HepG2 (cell line): ENCODE data around the gene PSPH. TPM values are rescaled to one million over a fixed set of nuclear protein-coding genes. Genes with fewer than 3 reads are reported as not detected.
A peak's percentile ranks its signal among the peaks of the same experiment; 100 is the strongest.

Experiments used
- ATAC-seq: fragments of 200-7000 bp; cut with Tn5 transposase; 3 replicates; pipeline ENCODE4 v1.9.1; 2020; ENCODE audit warnings: mild to moderate bottlenecking, moderate library complexity
- BruUV-seq: library from RNA; stranded (reverse); fragments of 400-500 nt; replicated peaks from 2 replicates; lab custom pipeline; 2021; lab: Mats Ljungman, UMichigan
- CTCF ChIA-PET: fragments of 300-600 bp; formaldehyde crosslinking; extraction: SDS; loops from one replicate; lab custom pipeline; 2021; ENCODE audit warnings: low total read pairs, inconsistent platforms, low intra/inter-chr PET ratio; lab: Yijun Ruan, JAX
- POLR2A ChIA-PET: fragments of 350-600 bp; sonication (Branson Sonifier 250); formaldehyde crosslinking; loops from one replicate; lab custom pipeline; 2020; ENCODE audit warnings: antibody characterized with exemption, inconsistent platforms; lab: Yijun Ruan, JAX
- DNase-seq: peaks from one replicate; pipeline ENCODE4 v3.0.0-alpha.2; 2015; ENCODE audit warnings: low spot score
- FAIRE-seq: peaks from 3 replicates; lab custom pipeline; 2011; peaks lifted over from hg19 to GRCh38; lab: Jason Lieb, UNC
- H2AFZ ChIP-seq: one replicate; pipeline ENCODE4 v1.6.1; 2011; ENCODE audit warnings: low read length, inconsistent platforms
- H3K27ac ChIP-seq: fragments of 300-600 bp; 3 replicates; pipeline ENCODE4 v1.8.0; 2011; ENCODE audit warnings: mixed run types, mild to moderate bottlenecking, mixed read lengths, low read length, inconsistent platforms; ENCODE audit not compliant: insufficient read depth; ENCODE audit errors: extremely low read length
- H3K27me3 ChIP-seq, 2 experiments: fragments of 200-600 bp in 1 of 2; 2 replicates in 1 of 2; 3 replicates in 1 of 2; pipeline versions ENCODE4 v1.6.0 to v1.8.0; 2011; ENCODE audit warnings: low read length in 2 of 2, mild to moderate bottlenecking in 2 of 2, moderate library complexity in 2 of 2, inconsistent platforms in 1 of 2; ENCODE audit not compliant: insufficient read depth in 2 of 2, control insufficient read depth in 1 of 2
- H3K36me3 ChIP-seq, 2 experiments: fragments of 200-600 bp in 1 of 2; replicated peaks in 1 of 2; 2 replicates in 1 of 2; 3 replicates in 1 of 2; pipeline versions ENCODE4 v1.5.1 to v1.8.0; 2011; ENCODE audit warnings: low read length in 2 of 2, inconsistent platforms in 1 of 2; ENCODE audit not compliant: insufficient read depth in 2 of 2, control insufficient read depth in 1 of 2
- H3K4me1 ChIP-seq: 2 replicates; pipeline ENCODE4 v1.5.1; 2012; ENCODE audit warnings: low read length, inconsistent platforms; ENCODE audit not compliant: insufficient read depth
- H3K4me2 ChIP-seq: 2 replicates; pipeline ENCODE4 v1.6.0; 2011; ENCODE audit warnings: low read depth, low read length, inconsistent platforms
- H3K4me3 ChIP-seq, 3 experiments: fragments of 200-600 bp in 1 of 3; sonication (generic), shearing (Covaris generic) in 1 of 3; replicated peaks in 1 of 3; 2 replicates each; pipeline ENCODE4 v1.5.1; 2011 to 2016; ENCODE audit warnings: low read length in 3 of 3, inconsistent platforms in 2 of 3, low read depth in 2 of 3, mild to moderate bottlenecking in 2 of 3, control low read depth in 1 of 3, mixed read lengths in 1 of 3; ENCODE audit not compliant: insufficient read depth in 1 of 3
- H3K79me2 ChIP-seq: one replicate; pipeline ENCODE4 v1.6.1; 2011; ENCODE audit warnings: low read length, inconsistent platforms; ENCODE audit not compliant: insufficient read depth
- H3K9ac ChIP-seq: 2 replicates; pipeline ENCODE4 v1.6.0; 2011; ENCODE audit warnings: mild to moderate bottlenecking, low read depth, low read length, inconsistent platforms; ENCODE audit not compliant: insufficient read depth
- H3K9me3 ChIP-seq: 2 replicates; pipeline ENCODE4 v1.5.1; 2012; ENCODE audit warnings: mild to moderate bottlenecking, low read length
- H4K20me1 ChIP-seq: 2 replicates; pipeline ENCODE4 v1.6.0; 2011; ENCODE audit warnings: inconsistent platforms, mild to moderate bottlenecking, low read length, moderate library complexity; ENCODE audit not compliant: insufficient read depth
- CBX5 ChIP-seq: sonication (generic); formaldehyde crosslinking; IDR thresholded peaks from 2 replicates; pipeline ENCODE4 v1.4.0; 2020; ENCODE audit warnings: missing genetic modification reagents, borderline replicate concordance
- EP300 ChIP-seq, 3 experiments: sonication (generic) in 1 of 3; formaldehyde crosslinking in 1 of 3; IDR thresholded peaks; 2 replicates each; pipeline versions ENCODE4 v1.5.1 to v1.6.1; 2011 to 2020; ENCODE audit warnings: low read depth in 2 of 3, low read length in 2 of 3, borderline replicate concordance in 1 of 3, improper control_type of control experiment in 1 of 3, mild to moderate bottlenecking in 1 of 3, missing genetic modification reagents in 1 of 3, moderate library complexity in 1 of 3
- GMEB2 ChIP-seq: IDR thresholded peaks from 2 replicates; pipeline ENCODE4 v1.6.1; 2016; ENCODE audit warnings: missing biosample characterization, missing genetic modification reagents, low read depth
- HNF1B ChIP-seq: sonication (generic); formaldehyde crosslinking; IDR thresholded peaks from 2 replicates; pipeline ENCODE4 v1.5.1; 2020; ENCODE audit warnings: mild to moderate bottlenecking, moderate library complexity, missing genetic modification reagents
- HNF4A ChIP-seq: sonication (generic); formaldehyde crosslinking; IDR thresholded peaks from 2 replicates; pipeline ENCODE4 v1.4.0; 2020; ENCODE audit warnings: missing genetic modification reagents
- NCOR1 ChIP-seq: fragments of 200-600 bp; sonication (generic); IDR thresholded peaks from 2 replicates; pipeline ENCODE4 v1.7.0; 2017; ENCODE audit warnings: antibody characterized with exemption, low read length, borderline replicate concordance
- PAXIP1 ChIP-seq: sonication (generic); formaldehyde crosslinking; conservative IDR thresholded peaks from 2 replicates; pipeline ENCODE4 v1.4.0; 2020; ENCODE audit warnings: mild to moderate bottlenecking, missing genetic modification reagents, moderate library complexity
- POGZ ChIP-seq: sonication (generic); formaldehyde crosslinking; IDR thresholded peaks from 2 replicates; pipeline ENCODE4 v1.4.0; 2020; ENCODE audit warnings: mild to moderate bottlenecking, missing genetic modification reagents
- SMAD3 ChIP-seq: sonication (generic); formaldehyde crosslinking; IDR thresholded peaks from 2 replicates; pipeline ENCODE4 v1.4.0; 2020; ENCODE audit warnings: missing genetic modification reagents
- ZFP1 ChIP-seq: IDR thresholded peaks from 2 replicates; pipeline ENCODE4 v1.6.1; 2016
- ZNF18 ChIP-seq: sonication (generic); formaldehyde crosslinking; IDR thresholded peaks from 2 replicates; pipeline ENCODE4 v1.8.0; 2022; ENCODE audit warnings: mild to moderate bottlenecking, missing genetic modification reagents; ENCODE audit not compliant: insufficient replicate concordance
- ZNF674 ChIP-seq: sonication (generic); formaldehyde crosslinking; IDR thresholded peaks from 2 replicates; pipeline ENCODE4 v1.5.0; 2020; ENCODE audit warnings: low read depth, mild to moderate bottlenecking, missing genetic modification reagents
- ZNF878 ChIP-seq: sonication (generic); formaldehyde crosslinking; IDR thresholded peaks from 2 replicates; pipeline ENCODE4 v1.8.1; 2023; ENCODE audit warnings: mild to moderate bottlenecking, missing genetic modification reagents, moderate library complexity
- WGBS: methylation state at CpG from one replicate; pipeline ENCODE4 v1.1.6; 2017; ENCODE audit warnings: low lambda C conversion rate; 5-methylcytosine and 5-hydroxymethylcytosine counted together
- in situ Hi-C: cut with HindIII; loops from 2 replicates; pipeline ENCODE4 v1.10.0; 2017; ENCODE audit warnings: low pct_unique_long_range_greater_than_20kb; ENCODE audit not compliant: extremely low pct_ligation_motif_present
- intact Hi-C: fragments of 100-400 bp; cut with micrococcal nuclease; formaldehyde crosslinking; loops from one replicate; pipeline ENCODE4 v1.10.0; 2022; ENCODE audit not compliant: unreplicated experiment
- polyA plus RNA-seq, 8 experiments: library from polyadenylated mRNA; depleted of rRNA in 3 of 8; stranded (reverse) in 7 of 8; unstranded in 1 of 8; fragments of >200 nt; fragmentation: Illumina TruSeq in 4 of 8; extraction: Trizol in 4 of 8; gene quantifications; 2 replicates each; pipeline versions ENCODE4 v1.2.1 to v1.2.3, GENCODE V29; 2011 to 2016; ENCODE audit warnings: low read depth in 4 of 8, missing spikeins in 1 of 8, mixed read lengths in 1 of 8; ENCODE audit not compliant: insufficient read depth in 1 of 8
- total RNA-seq, 5 experiments: library from RNA; depleted of rRNA; stranded (reverse); fragments of >200 nt; fragmentation: Illumina TruSeq; extraction: Trizol; gene quantifications; 2 replicates each; pipeline ENCODE4 v1.2.3, GENCODE V29; 2016; ENCODE audit warnings: low read depth in 1 of 5

Gene PSPH
- total and polyA plus RNA-seq, 2 of the 13 experiments (the other 11 are each of a cell fraction or from before 2014, with no cell fraction given) = 85.5 to 124 TPM

- no peak overlapping the region for H2AFZ ChIP-seq
- peak overlapping the region in 2 of 3 experiments; percentile 15 to 91; a peak in 1 of 6 replicates for H3K4me3 ChIP-seq
- ATAC-seq (0 out of 3 replicates have a peak, but pooled peaks have one; percentile 3), FAIRE-seq (no peak), DNase-seq (peak; percentile 54)
- peak overlapping the region; percentile 90 for H3K27ac ChIP-seq
- peaks cover 4% of the 10 kb centered on the region; the same call in 1 of the 2 replicates for H4K20me1 ChIP-seq
- H3K27me3 ChIP-seq = no peaks in the 10 kb centered on the region
- peak overlapping the region; percentile 86 for H3K4me2 ChIP-seq
- ChIA-PET POLR2A (interaction anchor here (2.0 to 6.7 kb wide), 8 partner anchors 10 to 98 kb away, joined by 8 to 144 read pairs (median 20); partner anchors contain the start of genes CCT6A, CHCHD2, NIPSNAP2 and PSPH), CTCF (interaction anchor here (1.9 kb wide), 1 partner anchor 30 kb away, joined by 5 read pairs; no protein-coding TSS in a partner anchor)
- peak overlapping the region; percentile 89; the same call in 1 of the 2 replicates for H3K9ac ChIP-seq
- intact Hi-C loops (loop anchor here (2.0 kb wide), 1 partner anchor 35 kb away; no protein-coding TSS in a partner anchor), in situ Hi-C loops (no loop called here)
- WGBS = 79% methylated on average over 7 of the region's 7 CpGs
- H3K4me1 ChIP-seq = peaks cover 69% of the 10 kb centered on the region
- peaks cover 1 to 32% of the 10 kb centered on the region in 2 experiments; a peak in 4 of 5 replicates for H3K36me3 ChIP-seq
- TSS peak; percentile 71 for BruUV-seq
- H3K79me2 ChIP-seq = peaks cover 5% of the 10 kb centered on the region
- no peaks in the 10 kb centered on the region for H3K9me3 ChIP-seq
- TF ChIP-seq ZFP1 (CRISPR knock-in tag) (0 out of 2 replicates have a peak, but pooled peaks have one; percentile 6), POGZ (CRISPR knock-in tag) (no peak), GMEB2 (CRISPR knock-in tag) (no peak), EP300 (IDR thresholded peaks at IDR 0.05; ENCODE audit: low read depth in 2 of 2, low read length in 2 of 2) (no peak), EP300 (CRISPR knock-in tag; IDR thresholded peaks at IDR 0.05; ENCODE audit: borderline replicate concordance) (no peak), PAXIP1 (CRISPR knock-in tag) (no peak; the same call in 1 of the 2 replicates), HNF1B (CRISPR knock-in tag) (no peak), ZNF674 (0 out of 2 replicates have a peak, but pooled peaks have one; percentile 1), ZNF18 (peak; percentile 1), ZNF878 (CRISPR knock-in tag) (0 out of 2 replicates have a peak, but pooled peaks have one; percentile 13), HNF4A (CRISPR knock-in tag) (peak; percentile 5; the same call in 1 of the 2 replicates), SMAD3 (CRISPR knock-in tag) (no peak), NCOR1 (0 out of 2 replicates have a peak, but pooled peaks have one; percentile 28), CBX5 (CRISPR knock-in tag) (no peak)
Measured at GRCh38 chr7:56063500-56063881, 12.2 kb upstream of the PSPH start.
